Measurements from ENCODE around the gene JAM3. TPM values are rescaled to one million over a fixed set of nuclear protein-coding genes. Genes with fewer than 3 reads are reported as not detected.
"Not testable (repeated sequence)": the region's sequence is repeated elsewhere in the genome, so short reads cannot be mapped to it uniquely, and the experiment has no call there.

Gene JAM3
- polyA plus RNA-seq, 4 donors = 50.8 to 61.4 (median 56.8) TPM

DNA sequence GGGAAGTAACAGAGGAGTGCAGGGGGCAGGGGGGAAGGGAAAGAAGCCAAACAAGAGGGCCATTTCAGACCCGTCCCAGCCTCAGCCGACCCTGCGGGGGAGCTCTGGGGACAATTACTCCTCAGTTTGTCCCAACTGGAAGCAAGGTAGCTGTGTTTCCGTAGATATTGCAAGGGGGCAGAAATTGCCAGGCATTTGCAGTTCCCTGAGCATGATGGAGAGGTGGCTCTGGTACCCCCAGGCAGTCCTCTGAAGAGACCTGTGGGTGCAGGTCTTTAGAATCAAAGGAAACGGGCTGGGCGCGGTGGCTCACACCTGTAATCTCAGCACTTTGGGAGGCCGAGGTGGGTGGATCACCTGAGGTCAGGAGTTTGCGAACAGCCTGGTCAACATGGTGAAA is 13.8 kb upstream of the JAM3 start:
- DNase-seq (ENCODE audit: low read depth in 4 of 4, low spot score in 3 of 4) = no peak

GRCh38 chr11:134060316-134060715 is 8.6 kb upstream of the JAM3 start:
- DNase-seq (ENCODE audit: low read depth in 4 of 4, low spot score in 3 of 4) = no peak

DNA sequence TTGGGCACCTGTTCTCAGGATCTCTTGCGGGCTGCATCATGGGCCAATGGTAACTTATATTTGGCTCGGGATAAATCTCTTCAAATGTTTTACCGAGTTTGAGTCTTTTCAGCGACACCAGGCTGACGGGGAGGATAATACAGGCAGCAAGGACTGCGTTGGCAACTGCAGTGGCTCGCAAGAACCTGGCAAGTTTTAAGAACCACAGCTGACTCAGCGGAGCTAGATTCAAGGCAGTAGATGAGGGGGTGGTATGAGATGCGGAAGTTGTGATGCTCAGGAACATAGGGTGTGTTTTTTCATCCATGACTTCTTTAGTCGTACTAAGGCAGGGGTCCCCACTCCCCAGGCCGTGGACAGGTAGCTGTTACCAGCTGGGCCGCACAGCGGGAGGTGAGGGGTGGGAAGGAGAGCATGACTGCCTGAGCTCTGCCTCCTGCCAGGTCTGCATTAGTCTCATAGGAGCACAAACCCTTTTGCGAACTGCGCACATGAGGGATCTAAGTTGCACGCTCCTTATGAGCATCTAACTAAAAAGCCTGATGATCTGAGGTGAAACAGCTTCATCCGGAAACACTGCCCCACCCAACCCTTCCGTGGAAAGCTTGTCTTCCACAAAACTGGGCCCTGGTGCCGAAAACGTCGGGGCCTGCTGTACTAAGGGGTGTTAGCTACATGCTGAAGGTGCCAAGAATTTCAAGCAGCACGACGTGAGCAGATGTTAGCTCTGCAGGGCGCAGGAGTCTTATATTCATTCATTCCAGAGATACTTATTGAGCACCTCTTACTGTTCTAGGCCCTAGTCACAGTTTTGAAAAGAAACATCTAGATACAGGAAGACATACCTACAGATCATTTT is 6.4 kb upstream of the JAM3 start:
- no peak for DNase-seq (ENCODE audit: low read depth in 4 of 4, low spot score in 3 of 4)

GRCh38 chr11:134063124-134063495 is 5.8 kb upstream of the JAM3 start:
- DNase-seq (ENCODE audit: low read depth in 4 of 4, low spot score in 3 of 4) = no peak

- DNase-seq (ENCODE audit: low read depth in 4 of 4, low spot score in 3 of 4) = no peak
These were observed 4.7 kb upstream of the JAM3 start for GRCh38 chr11:134063991-134064747.

GRCh38 chr11:134065381-134065780 is 3.5 kb upstream of the JAM3 start:
- DNase-seq (ENCODE audit: low read depth in 4 of 4, low spot score in 3 of 4) = no peak

GRCh38 chr11:134066943-134067885 is 1.7 kb upstream of the JAM3 start:
- DNase-seq (ENCODE audit: low read depth in 4 of 4, low spot score in 3 of 4) = no peak

GRCh38 chr11:134069426-134070341 is 812 bp downstream of the JAM3 start:
- DNase-seq (ENCODE audit: low read depth in 4 of 4, low spot score in 3 of 4) = peak in 1 of 4 donors; percentile 29

- no peak for DNase-seq (ENCODE audit: low read depth in 4 of 4, low spot score in 3 of 4)
These were observed 1.5 kb downstream of the JAM3 start for GRCh38 chr11:134070342-134070845.

GRCh38 chr11:134071306-134071705 is 2.4 kb downstream of the JAM3 start:
- DNase-seq (ENCODE audit: low read depth in 4 of 4, low spot score in 3 of 4) = no peak

DNA sequence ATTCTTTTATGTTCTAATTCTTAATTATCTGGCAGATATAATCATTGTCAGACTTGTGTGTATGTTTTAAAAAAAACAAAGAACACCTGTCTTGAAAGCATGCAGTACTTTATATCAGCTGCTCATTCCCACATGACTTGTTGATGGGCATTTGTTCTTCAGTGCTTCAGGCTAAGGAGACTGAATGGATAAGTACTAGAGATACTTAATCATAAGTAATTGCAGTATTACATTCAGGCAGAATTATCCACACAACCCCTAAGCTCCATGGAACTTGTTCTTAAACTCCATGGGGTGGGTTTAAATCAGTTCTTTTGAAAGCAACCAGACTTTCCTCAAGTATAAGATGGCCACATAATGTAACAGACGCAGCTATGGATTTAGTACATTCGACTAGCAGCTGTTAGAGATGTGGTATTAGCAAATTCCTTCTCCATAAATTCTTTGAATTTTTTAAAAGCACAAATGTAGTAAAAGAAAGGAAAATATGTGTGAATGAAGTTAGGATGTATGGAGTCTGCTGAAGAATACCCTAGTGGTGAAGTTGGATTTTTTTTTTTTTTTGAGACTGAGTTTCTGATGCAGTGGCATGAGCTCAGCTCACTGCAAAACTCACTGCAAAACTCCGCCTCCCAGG is 3.0 kb downstream of the JAM3 start:
- no peak for DNase-seq (ENCODE audit: low read depth in 4 of 4, low spot score in 3 of 4)

GRCh38 chr11:134072844-134073243 is 4.0 kb downstream of the JAM3 start:
- DNase-seq (ENCODE audit: low read depth in 4 of 4, low spot score in 3 of 4) = no peak

- DNase-seq (ENCODE audit: low read depth in 4 of 4, low spot score in 3 of 4) = no peak
These were observed 5.5 kb downstream of the JAM3 start for GRCh38 chr11:134074346-134074745.

DNA sequence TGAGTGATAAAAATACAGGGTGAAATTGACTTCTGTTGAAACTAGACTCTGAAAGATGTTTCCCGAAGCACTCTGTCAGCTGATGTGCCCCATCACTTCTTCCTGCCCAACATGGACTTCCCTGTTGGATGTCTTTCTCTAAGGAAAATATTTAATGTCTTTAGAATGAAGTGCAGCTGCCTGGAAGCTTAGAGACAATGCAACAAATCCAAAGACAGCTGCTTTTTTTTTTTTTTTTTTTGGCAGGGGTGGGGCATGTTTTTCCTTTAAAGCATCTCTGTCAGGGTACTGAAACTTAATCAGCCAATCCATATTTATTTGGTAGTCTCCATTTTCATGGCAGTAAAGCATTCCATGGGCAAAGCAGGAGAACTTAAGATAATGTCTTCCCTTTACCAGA is 5.9 kb downstream of the JAM3 start:
- DNase-seq (ENCODE audit: low read depth in 4 of 4, low spot score in 3 of 4) = no peak

DNA sequence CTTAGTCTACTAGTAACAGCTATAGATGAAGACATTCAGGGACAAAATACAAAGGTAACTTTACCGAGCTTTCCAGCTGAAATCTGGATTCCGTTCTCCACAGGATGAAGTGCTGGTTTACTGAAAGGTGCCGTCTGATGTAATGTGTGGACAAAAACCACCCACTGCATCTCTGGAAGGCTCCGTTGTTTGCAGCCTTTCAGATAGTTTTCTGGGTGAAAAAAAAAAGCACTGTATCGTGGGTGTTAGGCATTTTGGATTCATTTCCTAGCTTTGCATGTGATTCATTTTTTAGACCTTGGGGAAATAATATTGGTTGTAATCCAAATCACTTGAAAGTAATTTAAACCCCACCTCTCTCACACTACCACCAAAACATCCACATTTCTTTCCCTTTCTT is 10.4 kb downstream of the JAM3 start:
- DNase-seq (ENCODE audit: low read depth in 4 of 4, low spot score in 3 of 4) = no peak

DNA sequence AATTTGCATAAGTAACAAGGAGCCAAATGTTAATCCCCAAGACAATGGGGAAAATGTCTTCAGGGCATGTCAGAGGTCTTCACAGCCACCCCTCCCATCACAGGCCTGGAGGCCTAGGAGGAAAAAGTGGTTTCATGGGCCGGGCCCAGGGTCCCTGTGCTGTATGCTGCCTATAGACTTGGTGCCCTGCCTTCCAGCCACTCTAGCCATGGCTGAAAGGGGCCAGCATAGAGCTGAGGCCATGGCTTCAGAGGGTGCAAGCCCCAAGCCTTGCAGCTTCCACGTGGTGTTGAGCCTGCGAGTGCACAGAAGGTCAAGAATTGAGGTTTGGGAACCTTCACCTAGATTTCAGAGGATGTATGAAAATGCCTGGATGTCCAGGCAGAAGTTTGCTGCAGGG is 12.4 kb downstream of the JAM3 start:
- not testable (repeated sequence) for DNase-seq (ENCODE audit: low read depth in 4 of 4, low spot score in 3 of 4)

GRCh38 chr11:134082990-134083389 is 14.1 kb downstream of the JAM3 start:
- DNase-seq (ENCODE audit: low read depth in 4 of 4, low spot score in 3 of 4) = no peak

GRCh38 chr11:134086376-134086775 is 17.5 kb downstream of the JAM3 start:
- DNase-seq (ENCODE audit: low read depth in 4 of 4, low spot score in 3 of 4) = no peak

DNA sequence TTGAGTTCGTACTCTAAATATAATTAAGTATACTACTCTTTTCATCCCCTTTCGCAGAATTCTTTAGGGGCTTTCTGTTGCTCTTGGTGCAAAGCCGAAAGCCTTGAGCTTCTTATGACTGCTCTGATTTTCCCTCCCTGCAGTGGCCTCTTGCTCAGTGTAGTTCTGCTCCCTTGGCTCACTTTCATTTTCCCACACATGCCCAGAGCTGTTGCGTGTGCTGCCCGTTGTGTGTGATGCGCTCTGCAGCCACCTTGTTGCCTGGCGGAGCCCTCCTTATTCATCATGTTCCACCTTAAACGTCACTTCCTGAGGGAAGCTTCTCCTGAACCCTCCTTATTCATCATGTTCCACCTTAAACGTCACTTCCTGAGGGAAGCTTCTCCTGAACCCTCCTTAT is 23.1 kb downstream of the JAM3 start:
- DNase-seq (ENCODE audit: low read depth in 4 of 4, low spot score in 3 of 4) = not testable (repeated sequence)

Measured in right renal pelvis (tissue), 4 donors.